Endothelial cell of umbilical vein (primary cell): ENCODE results near the gene TOB2. TPM values are rescaled to one million over a fixed set of nuclear protein-coding genes. Genes with fewer than 3 reads are reported as not detected.

Experiments
- BruUV-seq: library from RNA; stranded (reverse); fragments of 400-500 nt; replicated peaks from 2 replicates; lab custom pipeline; 2021; lab: Mats Ljungman, UMichigan
- CTCF ChIA-PET: fragments of 300-600, 350-600 bp; sonication (Branson Sonifier 250); formaldehyde crosslinking; loops from one replicate; lab custom pipeline; 2021; ENCODE audit warnings: antibody characterized with exemption, inconsistent platforms; lab: Charles Lee
- POLR2A ChIA-PET: fragments of 300-600, 350-600 bp; sonication (Branson Sonifier 250); formaldehyde crosslinking; loops from one replicate; lab custom pipeline; 2021; ENCODE audit warnings: antibody characterized with exemption, inconsistent platforms; lab: Charles Lee
- DNase-seq: peaks from one replicate; pipeline ENCODE4 v3.0.0-alpha.2; 2011; ENCODE audit warnings: low read depth, low spot score
- FAIRE-seq: peaks from 2 replicates; lab custom pipeline; 2011; peaks lifted over from hg19 to GRCh38; lab: Jason Lieb, UNC
- H2AFZ ChIP-seq: 2 replicates; pipeline ENCODE4 v1.6.0; 2012; ENCODE audit warnings: low read depth, low read length, control low read depth, inconsistent platforms
- H3K27ac ChIP-seq: 2 replicates; pipeline ENCODE4 v1.5.1; 2011; ENCODE audit warnings: low read depth, mild to moderate bottlenecking, control low read depth, low read length, moderate library complexity; ENCODE audit not compliant: insufficient read depth
- H3K27me3 ChIP-seq, 2 experiments: 2 replicates each; pipeline versions ENCODE4 v1.6.0 to v1.6.1; 2011; ENCODE audit warnings: low read length in 2 of 2, mixed read lengths in 1 of 2; ENCODE audit not compliant: control insufficient read depth in 2 of 2, insufficient read depth in 2 of 2
- H3K36me3 ChIP-seq, 2 experiments: 2 replicates in 1 of 2; 3 replicates in 1 of 2; pipeline ENCODE4 v1.5.1; 2011; ENCODE audit warnings: low read length in 2 of 2, mild to moderate bottlenecking in 1 of 2, moderate library complexity in 1 of 2; ENCODE audit not compliant: control insufficient read depth in 2 of 2, insufficient read depth in 2 of 2; ENCODE audit errors: extremely low read depth in 1 of 2
- H3K4me1 ChIP-seq: 3 replicates; pipeline ENCODE4 v1.5.1; 2011; ENCODE audit warnings: mild to moderate bottlenecking, low read length; ENCODE audit not compliant: control insufficient read depth, insufficient read depth; ENCODE audit errors: extremely low read depth
- H3K4me2 ChIP-seq: 2 replicates; pipeline ENCODE4 v1.6.1; 2011; ENCODE audit warnings: low read length, control low read depth, mixed read lengths; ENCODE audit not compliant: insufficient read depth
- H3K4me3 ChIP-seq, 3 experiments: fragments of 200-600 bp in 1 of 3; sonication (generic), shearing (Covaris generic) in 1 of 3; replicated peaks in 1 of 3; 2 replicates each; pipeline ENCODE4 v1.5.1; 2011 to 2016; ENCODE audit warnings: control low read depth in 3 of 3, low read length in 3 of 3, mild to moderate bottlenecking in 2 of 3, inconsistent platforms in 1 of 3, low read depth in 1 of 3, moderate library complexity in 1 of 3; ENCODE audit not compliant: insufficient read depth in 1 of 3
- H3K79me2 ChIP-seq: 2 replicates; pipeline ENCODE4 v1.6.0; 2012; ENCODE audit warnings: low read length, inconsistent platforms; ENCODE audit not compliant: control insufficient read depth, insufficient read depth
- H3K9ac ChIP-seq: replicated peaks from 2 replicates; pipeline ENCODE3; 2011; ENCODE audit warnings: low read length, control low read depth; ENCODE audit not compliant: insufficient read depth; ENCODE audit errors: extremely low read depth
- H3K9me1 ChIP-seq: replicated peaks from 3 replicates; pipeline ENCODE4 v1.6.0; 2011; ENCODE audit warnings: mild to moderate bottlenecking, low read length; ENCODE audit not compliant: control insufficient read depth, insufficient read depth; ENCODE audit errors: extremely low read depth
- H3K9me3 ChIP-seq: replicated peaks from 2 replicates; pipeline ENCODE4 v1.5.1; 2012; ENCODE audit warnings: low read length, inconsistent platforms; ENCODE audit not compliant: control insufficient read depth, insufficient read depth
- H4K20me1 ChIP-seq: replicated peaks from 2 replicates; pipeline ENCODE3; 2011; ENCODE audit warnings: mild to moderate bottlenecking, low read length; ENCODE audit not compliant: control insufficient read depth, insufficient read depth; ENCODE audit errors: extremely low read depth
- CTCF ChIP-seq, 2 donors: IDR thresholded peaks; 1 replicate in 1 of 2; 2 replicates in 1 of 2; pipeline ENCODE4 v1.5.1; 2011; ENCODE audit warnings: low read length in 2 of 2, mild to moderate bottlenecking in 2 of 2, moderate library complexity in 2 of 2, control low read depth in 1 of 2, inconsistent platforms in 1 of 2, low read depth in 1 of 2; ENCODE audit not compliant: insufficient read depth in 1 of 2; ENCODE audit errors: extremely low read depth in 1 of 2
- EZH2 ChIP-seq: IDR thresholded peaks from 2 replicates; pipeline ENCODE4 v1.6.1; 2012; ENCODE audit warnings: borderline replicate concordance, low read depth, mild to moderate bottlenecking, moderate library complexity, low read length, inconsistent platforms; ENCODE audit not compliant: severe bottlenecking
- FOS ChIP-seq: IDR thresholded peaks from 2 replicates; pipeline ENCODE4 v1.6.1; 2011; ENCODE audit warnings: mild to moderate bottlenecking, low read length, moderate library complexity, borderline replicate concordance; ENCODE audit not compliant: insufficient read depth
- GATA2 ChIP-seq: IDR thresholded peaks from 2 replicates; pipeline ENCODE4 v1.7.0; 2011; ENCODE audit warnings: low read depth, mild to moderate bottlenecking, moderate library complexity, mixed read lengths, low read length; ENCODE audit not compliant: insufficient read length, insufficient read depth
- JUN ChIP-seq: IDR thresholded peaks from 2 replicates; pipeline ENCODE4 v1.6.1; 2011; ENCODE audit warnings: borderline replicate concordance, low read depth; ENCODE audit not compliant: insufficient read length, insufficient read depth
- MYC ChIP-seq: IDR thresholded peaks from one replicate; pipeline ENCODE4 v1.6.1; 2011; ENCODE audit warnings: mild to moderate bottlenecking, low read depth, low read length
- POLR2A ChIP-seq: IDR thresholded peaks from 2 replicates; pipeline ENCODE4 v1.6.1; 2012; ENCODE audit warnings: low read depth, mild to moderate bottlenecking, control low read depth, low read length
- POLR2AphosphoS5 ChIP-seq: IDR thresholded peaks from 2 replicates; pipeline ENCODE4 v1.6.1; 2012; ENCODE audit warnings: low read depth, mild to moderate bottlenecking, control low read depth, low read length, moderate library complexity; ENCODE audit not compliant: insufficient read depth
- dilution Hi-C: fragments of 300-500 bp; cut with MboI; formaldehyde crosslinking; loops from one replicate; pipeline ENCODE4 v1.15.0; 2019; ENCODE audit warnings: low sequenced_read_pairs; ENCODE audit not compliant: extremely low pct_ligation_motif_present
- intact Hi-C: fragments of 100-400 bp; cut with micrococcal nuclease; formaldehyde crosslinking; loops from one replicate; pipeline ENCODE4 v1.10.0; 2022
- polyA plus RNA-seq, 4 experiments: library from polyadenylated mRNA; depleted of rRNA in 3 of 4; stranded (reverse) in 3 of 4; unstranded in 1 of 4; fragments of >200 nt; gene quantifications; 2 replicates each; pipeline versions ENCODE4 v1.2.1 to v1.2.3, GENCODE V29; 2011 to 2012; ENCODE audit warnings: missing spikeins in 1 of 4
- total RNA-seq: library from RNA; stranded (reverse); gene quantifications from 2 replicates; pipeline ENCODE4 v1.2.3, GENCODE V29; 2021
- TF ChIP-seq, protein P1 (sequence below): IDR thresholded peaks from 2 replicates; pipeline ENCODE4 v1.6.1; 2011; ENCODE audit not compliant: insufficient read depth, insufficient read length

The TOB2 gene
- total and polyA plus RNA-seq, 2 donors (not counting 3 experiments of a cell fraction or from before 2014, with no cell fraction given) = 21.7 to 44.7 TPM

GRCh38 chr22:41448189-41448808 is 1.7 kb upstream of the TOB2 start:
- dilution Hi-C loops (no loop called here), intact Hi-C loops (loop anchor here (1.0 kb wide), 2 partner anchors 20 to 67 kb away; partner anchors contain the start of genes PHF5A and TEF)
- no TSS peak for BruUV-seq
- peak overlapping the region; percentile 83 for H3K9ac ChIP-seq
- POLR2A ChIA-PET = interaction anchor here (0.9 to 1.0 kb wide), 3 partner anchors 20 to 173 kb away, joined by 3 to 8 read pairs (median 3); partner anchors contain the start of genes ACO2, PHF5A and XRCC6
- no peaks in the 10 kb centered on the region for H3K36me3 ChIP-seq
- FAIRE-seq (peak; percentile 99), DNase-seq (peak; percentile 100)
- H4K20me1 ChIP-seq = no peaks in the 10 kb centered on the region
- H3K27ac ChIP-seq = peak overlapping the region; percentile 83
- peak overlapping the region; percentile 83 to 96 (median 95) for H3K4me3 ChIP-seq
- no peaks in the 10 kb centered on the region for H3K9me1 ChIP-seq
- peak overlapping the region; percentile 63 for H2AFZ ChIP-seq
- H3K27me3 ChIP-seq = no peaks in the 10 kb centered on the region
- H3K4me2 ChIP-seq = peak overlapping the region; percentile 92
- no peaks in the 10 kb centered on the region for H3K9me3 ChIP-seq
- H3K4me1 ChIP-seq = peaks cover 4% of the 10 kb centered on the region
- H3K79me2 ChIP-seq = peaks cover 31% of the 10 kb centered on the region
- TF ChIP-seq GATA2 (no peak), JUN (no peak), POLR2A (peak; percentile 19), CTCF (IDR thresholded peaks at IDR 0.05; ENCODE audit: extremely low read depth in 1 of 2, insufficient read depth in 1 of 2, low read depth in 1 of 2, low read length in 2 of 2) (no peak), POLR2AphosphoS5 (peak; percentile 55), EZH2 (no peak), MYC (peak; percentile 76), FOS (peak; percentile 14)
- TF ChIP-seq, protein P1, sequence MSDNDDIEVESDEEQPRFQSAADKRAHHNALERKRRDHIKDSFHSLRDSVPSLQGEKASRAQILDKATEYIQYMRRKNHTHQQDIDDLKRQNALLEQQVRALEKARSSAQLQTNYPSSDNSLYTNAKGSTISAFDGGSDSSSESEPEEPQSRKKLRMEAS = peak; percentile 57
- CTCF ChIA-PET = interaction anchor here (0.5 to 2.1 kb wide), 10 partner anchors 9 to 149 kb away, joined by 3 to 13 read pairs (median 4); partner anchors contain the start of genes ACO2, PHF5A and TEF
